ENCODE measurements around the gene TCF12. TPM values are rescaled to one million over a fixed set of nuclear protein-coding genes. Genes with fewer than 3 reads are reported as not detected.

The TCF12 gene
- total RNA-seq, 1 donor from 2014 or later, result 123 TPM

DNA sequence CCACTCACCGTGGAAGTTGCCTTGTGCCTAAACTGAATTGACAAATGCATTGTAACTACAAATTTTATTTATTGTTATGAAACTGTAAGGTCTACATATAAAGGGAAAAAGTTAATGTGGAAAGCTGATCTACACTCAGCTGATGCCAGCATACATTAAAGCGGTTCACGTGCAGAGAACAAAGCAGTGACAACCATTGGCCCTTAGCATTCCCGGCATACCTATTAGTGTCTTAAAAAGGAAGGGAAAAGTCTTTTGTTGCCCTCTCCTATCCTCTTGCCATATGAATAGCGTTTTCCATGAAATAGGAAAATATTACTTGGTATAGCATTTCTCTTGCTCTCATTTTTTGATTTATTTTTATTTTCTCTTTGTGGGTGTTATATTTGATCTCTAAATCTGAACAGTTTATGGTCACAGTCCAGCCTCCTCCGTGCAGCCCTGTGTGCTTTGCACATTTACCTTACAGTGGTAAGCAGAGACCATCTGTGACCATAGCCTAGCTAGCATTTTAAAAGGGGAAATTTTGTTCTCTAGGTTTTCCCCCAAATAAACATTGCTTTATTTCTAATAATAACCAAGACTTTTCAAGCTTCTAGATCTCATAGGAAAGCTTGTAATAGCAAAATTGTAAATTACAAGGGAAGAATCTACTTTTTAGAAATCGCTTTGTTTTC, 368.1 kb downstream of the TCF12 start:
- DNase-seq (ENCODE audit: low spot score), result no peak
- peaks cover 25% of the 10 kb centered on the region for H3K36me3 Mint-ChIP-seq (ENCODE audit: low read depth, unreplicated experiment)
- no peak overlapping the region for H3K27ac Mint-ChIP-seq (ENCODE audit: unreplicated experiment)
- peaks cover 10% of the 10 kb centered on the region for H3K4me1 Mint-ChIP-seq (ENCODE audit: unreplicated experiment)
- no peaks in the 10 kb centered on the region for H3K9me3 Mint-ChIP-seq (ENCODE audit: unreplicated experiment)
- no peak overlapping the region for H3K4me3 Mint-ChIP-seq (ENCODE audit: unreplicated experiment)
- peaks cover 15% of the 10 kb centered on the region for H3K27me3 Mint-ChIP-seq (ENCODE audit: unreplicated experiment)
- TF ChIP-seq, protein P1, sequence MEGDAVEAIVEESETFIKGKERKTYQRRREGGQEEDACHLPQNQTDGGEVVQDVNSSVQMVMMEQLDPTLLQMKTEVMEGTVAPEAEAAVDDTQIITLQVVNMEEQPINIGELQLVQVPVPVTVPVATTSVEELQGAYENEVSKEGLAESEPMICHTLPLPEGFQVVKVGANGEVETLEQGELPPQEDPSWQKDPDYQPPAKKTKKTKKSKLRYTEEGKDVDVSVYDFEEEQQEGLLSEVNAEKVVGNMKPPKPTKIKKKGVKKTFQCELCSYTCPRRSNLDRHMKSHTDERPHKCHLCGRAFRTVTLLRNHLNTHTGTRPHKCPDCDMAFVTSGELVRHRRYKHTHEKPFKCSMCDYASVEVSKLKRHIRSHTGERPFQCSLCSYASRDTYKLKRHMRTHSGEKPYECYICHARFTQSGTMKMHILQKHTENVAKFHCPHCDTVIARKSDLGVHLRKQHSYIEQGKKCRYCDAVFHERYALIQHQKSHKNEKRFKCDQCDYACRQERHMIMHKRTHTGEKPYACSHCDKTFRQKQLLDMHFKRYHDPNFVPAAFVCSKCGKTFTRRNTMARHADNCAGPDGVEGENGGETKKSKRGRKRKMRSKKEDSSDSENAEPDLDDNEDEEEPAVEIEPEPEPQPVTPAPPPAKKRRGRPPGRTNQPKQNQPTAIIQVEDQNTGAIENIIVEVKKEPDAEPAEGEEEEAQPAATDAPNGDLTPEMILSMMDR (IDR thresholded peaks at IDR 0.05; ENCODE audit: unreplicated experiment), result no peak

DNA sequence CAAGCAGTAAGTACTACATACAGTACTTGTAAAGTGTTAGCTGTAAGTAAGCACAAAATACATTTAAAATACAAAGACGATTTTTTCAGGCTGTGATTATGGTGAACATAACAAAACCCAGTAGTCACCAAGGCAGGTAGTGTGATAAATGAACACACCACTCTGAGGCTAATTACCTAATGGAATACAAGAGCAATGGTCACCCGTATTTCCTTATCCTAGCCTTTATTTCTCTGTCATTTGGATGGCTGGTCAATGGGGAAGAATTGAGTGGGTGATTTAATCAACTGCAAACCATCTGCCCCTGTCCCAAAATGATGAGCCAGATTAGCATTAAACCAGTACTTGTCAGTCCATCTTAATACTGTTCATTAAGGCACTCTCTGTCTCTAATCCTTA, 368.7 kb downstream of the TCF12 start:
- TF ChIP-seq, protein P1 (IDR thresholded peaks at IDR 0.05; ENCODE audit: unreplicated experiment), result no peak
- Mint-ChIP-seq H3K9me3 (ENCODE audit: unreplicated experiment) (no peaks in the 10 kb centered on the region), H3K27ac (ENCODE audit: unreplicated experiment) (no peak overlapping the region), H3K4me1 (ENCODE audit: unreplicated experiment) (peaks cover 10% of the 10 kb centered on the region), H3K27me3 (ENCODE audit: unreplicated experiment) (peaks cover 15% of the 10 kb centered on the region), H3K36me3 (ENCODE audit: low read depth, unreplicated experiment) (peaks cover 27% of the 10 kb centered on the region), H3K4me3 (ENCODE audit: unreplicated experiment) (no peak overlapping the region)
- no peak for DNase-seq (ENCODE audit: low spot score)

DNA sequence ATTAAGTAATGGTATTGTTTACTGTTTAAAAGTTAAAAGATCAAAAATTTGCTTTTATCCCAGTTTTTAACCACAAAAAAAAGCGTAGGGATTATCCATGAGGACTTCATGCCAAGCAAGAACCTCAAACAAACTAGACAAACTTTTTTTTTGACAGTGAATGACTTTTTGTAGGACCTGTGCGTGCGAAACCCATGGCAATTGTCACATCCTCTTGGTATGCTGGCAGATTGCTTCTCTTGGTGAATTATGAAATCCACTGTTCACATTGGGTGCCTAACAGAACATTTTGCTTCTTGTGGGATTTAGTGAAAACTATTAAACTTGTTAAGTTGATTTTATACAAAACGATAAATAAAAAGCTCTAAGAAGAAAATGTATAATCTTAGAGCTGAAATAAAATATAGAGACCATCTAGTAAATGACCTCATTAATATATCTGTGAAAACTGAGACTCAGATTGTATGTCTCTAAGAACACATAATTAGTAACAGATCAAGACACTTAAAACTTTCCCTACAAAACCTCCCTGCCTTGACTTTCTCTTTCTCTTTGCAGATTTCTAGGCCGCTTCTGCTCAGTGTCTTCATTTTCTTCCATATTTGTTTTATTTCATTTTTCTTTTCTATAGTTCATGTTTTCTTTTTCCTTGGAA, 370.6 kb downstream of the TCF12 start:
- H3K27ac Mint-ChIP-seq (ENCODE audit: unreplicated experiment), result peak overlapping the region; percentile 7
- DNase-seq (ENCODE audit: low spot score), result no peak
- peaks cover 15% of the 10 kb centered on the region for H3K27me3 Mint-ChIP-seq (ENCODE audit: unreplicated experiment)
- no peak overlapping the region for H3K4me3 Mint-ChIP-seq (ENCODE audit: unreplicated experiment)
- peaks cover 7% of the 10 kb centered on the region for H3K4me1 Mint-ChIP-seq (ENCODE audit: unreplicated experiment)
- peaks cover 28% of the 10 kb centered on the region for H3K36me3 Mint-ChIP-seq (ENCODE audit: low read depth, unreplicated experiment)
- H3K9me3 Mint-ChIP-seq (ENCODE audit: unreplicated experiment), result no peaks in the 10 kb centered on the region
- TF ChIP-seq, protein P1 (IDR thresholded peaks at IDR 0.05; ENCODE audit: unreplicated experiment), result no peak

DNA sequence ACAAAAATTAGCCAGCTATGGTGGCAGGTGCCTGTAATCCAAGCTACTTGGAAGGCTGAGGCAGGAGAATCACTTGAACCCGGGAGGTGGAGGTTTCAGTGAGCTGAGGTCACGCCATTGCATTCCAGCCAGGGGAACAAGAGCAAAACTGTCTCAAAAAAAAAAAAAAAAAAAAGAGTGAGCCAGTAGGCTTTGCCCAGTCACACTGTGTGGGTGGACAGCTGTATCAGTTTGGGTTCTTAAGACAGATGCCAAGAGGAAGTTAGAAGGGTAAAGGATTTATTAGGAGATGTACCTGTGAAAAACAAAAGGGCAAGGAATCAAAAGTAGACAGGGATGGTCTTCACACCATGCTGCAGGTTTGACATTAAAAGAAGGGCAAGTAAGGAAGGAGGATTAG, 371.7 kb downstream of the TCF12 start:
- H3K27ac Mint-ChIP-seq (ENCODE audit: unreplicated experiment), result peak overlapping the region; percentile 21
- H3K27me3 Mint-ChIP-seq (ENCODE audit: unreplicated experiment), result peaks cover 17% of the 10 kb centered on the region
- TF ChIP-seq, protein P1 (IDR thresholded peaks at IDR 0.05; ENCODE audit: unreplicated experiment), result no peak
- peak overlapping the region; percentile 39 for H3K4me3 Mint-ChIP-seq (ENCODE audit: unreplicated experiment)
- peaks cover 23% of the 10 kb centered on the region for H3K36me3 Mint-ChIP-seq (ENCODE audit: low read depth, unreplicated experiment)
- no peak for DNase-seq (ENCODE audit: low spot score)
- H3K9me3 Mint-ChIP-seq (ENCODE audit: unreplicated experiment), result no peaks in the 10 kb centered on the region
- no peaks in the 10 kb centered on the region for H3K4me1 Mint-ChIP-seq (ENCODE audit: unreplicated experiment)

DNA sequence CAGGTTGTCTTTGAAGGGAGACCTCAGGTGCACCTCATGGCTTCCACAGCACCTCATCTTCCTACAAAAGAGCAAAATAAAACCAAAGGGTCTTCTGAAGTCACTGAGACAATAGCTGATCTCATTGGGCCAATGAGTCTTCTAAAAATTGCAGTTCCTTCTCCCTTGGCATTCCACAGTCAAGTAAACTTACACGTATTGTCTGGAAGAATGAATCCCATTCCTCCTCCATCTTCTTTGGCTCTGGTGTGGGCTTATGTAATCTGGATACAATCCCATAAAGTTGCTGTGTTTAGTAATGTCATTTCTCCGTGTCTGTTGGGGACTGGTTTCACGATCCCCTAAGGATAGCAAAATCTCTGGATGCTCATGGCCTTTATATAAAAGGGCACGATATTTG, 372.4 kb downstream of the TCF12 start:
- no peak overlapping the region for H3K27ac Mint-ChIP-seq (ENCODE audit: unreplicated experiment)
- H3K4me1 Mint-ChIP-seq (ENCODE audit: unreplicated experiment), result peaks cover 2% of the 10 kb centered on the region
- DNase-seq (ENCODE audit: low spot score), result no peak
- H3K4me3 Mint-ChIP-seq (ENCODE audit: unreplicated experiment), result peak overlapping the region; percentile 76
- no peaks in the 10 kb centered on the region for H3K9me3 Mint-ChIP-seq (ENCODE audit: unreplicated experiment)
- H3K27me3 Mint-ChIP-seq (ENCODE audit: unreplicated experiment), result peaks cover 17% of the 10 kb centered on the region
- H3K36me3 Mint-ChIP-seq (ENCODE audit: low read depth, unreplicated experiment), result peaks cover 21% of the 10 kb centered on the region
- TF ChIP-seq, protein P1 (IDR thresholded peaks at IDR 0.05; ENCODE audit: unreplicated experiment), result no peak
